Liver (tissue), 3 donors: ENCODE data around the gene CCDC39.

Experiments
- EGR1 ChIP-seq, 2 donors: IDR thresholded peaks; 2 replicates each; pipeline ENCODE4 v1.6.1; 2016 to 2018; ENCODE audit warnings: antibody characterized with exemption in 2 of 2, low read depth in 2 of 2
- GABPA ChIP-seq, 2 donors: IDR thresholded peaks in 1 of 2; conservative IDR thresholded peaks in 1 of 2; 2 replicates each; pipeline ENCODE4 v1.6.1; 2016; ENCODE audit warnings: antibody characterized with exemption in 2 of 2, mild to moderate bottlenecking in 1 of 2, moderate library complexity in 1 of 2
- JUND ChIP-seq, 2 donors: IDR thresholded peaks; 2 replicates each; pipeline ENCODE4 v1.6.1; 2016; ENCODE audit warnings: antibody characterized with exemption in 2 of 2
- RAD21 ChIP-seq, 2 donors: IDR thresholded peaks; 2 replicates each; pipeline ENCODE4 v1.6.1; 2016; ENCODE audit warnings: antibody characterized with exemption in 2 of 2, mild to moderate bottlenecking in 2 of 2
- SP1 ChIP-seq: IDR thresholded peaks from 2 replicates; pipeline ENCODE4 v1.6.1; 2018; ENCODE audit warnings: antibody characterized with exemption, mild to moderate bottlenecking
- TAF1 ChIP-seq: conservative IDR thresholded peaks from 2 replicates; pipeline ENCODE4 v1.6.1; 2016; ENCODE audit warnings: antibody characterized with exemption, mild to moderate bottlenecking
- TF ChIP-seq, protein P1 (sequence below): IDR thresholded peaks from 2 replicates; pipeline ENCODE4 v1.6.1; 2016; ENCODE audit warnings: antibody characterized with exemption
- TF ChIP-seq, protein P2 (sequence below): IDR thresholded peaks from 2 replicates; pipeline ENCODE4 v1.6.1; 2016; ENCODE audit warnings: antibody characterized with exemption
- TF ChIP-seq, protein P3 (sequence below): fragments of 150-350 bp; IDR thresholded peaks from 2 replicates; pipeline ENCODE4 v1.5.1; 2017; ENCODE audit warnings: improper control_type of control experiment, low read depth, low read length; ENCODE audit not compliant: missing input control
- TF ChIP-seq, protein P4 (sequence below): IDR thresholded peaks from 2 replicates; pipeline ENCODE4 v1.6.1; 2016; ENCODE audit warnings: antibody characterized with exemption
- donor health status: healthy.
- donor health status: healthy.

DNA sequence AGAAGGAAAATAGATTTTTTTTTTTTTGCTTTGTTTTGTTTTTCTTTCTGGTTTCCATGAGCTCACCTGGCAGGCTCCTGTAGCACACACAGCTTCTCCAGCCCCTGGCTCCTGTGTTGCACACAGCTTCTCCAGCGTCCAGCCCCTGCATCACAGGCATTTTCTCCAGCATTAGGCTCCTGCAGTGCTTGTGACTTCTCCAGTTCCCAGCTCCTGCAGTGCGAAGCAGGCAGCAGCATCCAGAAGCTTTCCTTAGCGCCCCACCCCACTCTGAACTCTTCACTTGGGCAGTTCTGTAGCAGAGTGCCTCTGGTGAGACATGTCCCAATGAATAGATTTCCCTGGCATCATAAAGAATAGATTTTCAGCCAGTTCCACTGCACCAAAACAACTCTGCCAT is 5.5 kb upstream of the CCDC39 start:
- TF ChIP-seq, protein P1, sequence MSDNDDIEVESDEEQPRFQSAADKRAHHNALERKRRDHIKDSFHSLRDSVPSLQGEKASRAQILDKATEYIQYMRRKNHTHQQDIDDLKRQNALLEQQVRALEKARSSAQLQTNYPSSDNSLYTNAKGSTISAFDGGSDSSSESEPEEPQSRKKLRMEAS, result no peak
- TF ChIP-seq, protein P2, sequence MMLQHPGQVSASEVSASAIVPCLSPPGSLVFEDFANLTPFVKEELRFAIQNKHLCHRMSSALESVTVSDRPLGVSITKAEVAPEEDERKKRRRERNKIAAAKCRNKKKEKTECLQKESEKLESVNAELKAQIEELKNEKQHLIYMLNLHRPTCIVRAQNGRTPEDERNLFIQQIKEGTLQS, result no peak
- TF ChIP-seq SP1, result no peak
- TF ChIP-seq EGR1 (IDR thresholded peaks at IDR 0.05; ENCODE audit: low read depth in 2 of 2), result no peak
- TF ChIP-seq JUND (IDR thresholded peaks at IDR 0.05), result no peak
- TF ChIP-seq, protein P3, sequence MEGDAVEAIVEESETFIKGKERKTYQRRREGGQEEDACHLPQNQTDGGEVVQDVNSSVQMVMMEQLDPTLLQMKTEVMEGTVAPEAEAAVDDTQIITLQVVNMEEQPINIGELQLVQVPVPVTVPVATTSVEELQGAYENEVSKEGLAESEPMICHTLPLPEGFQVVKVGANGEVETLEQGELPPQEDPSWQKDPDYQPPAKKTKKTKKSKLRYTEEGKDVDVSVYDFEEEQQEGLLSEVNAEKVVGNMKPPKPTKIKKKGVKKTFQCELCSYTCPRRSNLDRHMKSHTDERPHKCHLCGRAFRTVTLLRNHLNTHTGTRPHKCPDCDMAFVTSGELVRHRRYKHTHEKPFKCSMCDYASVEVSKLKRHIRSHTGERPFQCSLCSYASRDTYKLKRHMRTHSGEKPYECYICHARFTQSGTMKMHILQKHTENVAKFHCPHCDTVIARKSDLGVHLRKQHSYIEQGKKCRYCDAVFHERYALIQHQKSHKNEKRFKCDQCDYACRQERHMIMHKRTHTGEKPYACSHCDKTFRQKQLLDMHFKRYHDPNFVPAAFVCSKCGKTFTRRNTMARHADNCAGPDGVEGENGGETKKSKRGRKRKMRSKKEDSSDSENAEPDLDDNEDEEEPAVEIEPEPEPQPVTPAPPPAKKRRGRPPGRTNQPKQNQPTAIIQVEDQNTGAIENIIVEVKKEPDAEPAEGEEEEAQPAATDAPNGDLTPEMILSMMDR, result no peak
- TF ChIP-seq TAF1, result no peak
- TF ChIP-seq, protein P4, sequence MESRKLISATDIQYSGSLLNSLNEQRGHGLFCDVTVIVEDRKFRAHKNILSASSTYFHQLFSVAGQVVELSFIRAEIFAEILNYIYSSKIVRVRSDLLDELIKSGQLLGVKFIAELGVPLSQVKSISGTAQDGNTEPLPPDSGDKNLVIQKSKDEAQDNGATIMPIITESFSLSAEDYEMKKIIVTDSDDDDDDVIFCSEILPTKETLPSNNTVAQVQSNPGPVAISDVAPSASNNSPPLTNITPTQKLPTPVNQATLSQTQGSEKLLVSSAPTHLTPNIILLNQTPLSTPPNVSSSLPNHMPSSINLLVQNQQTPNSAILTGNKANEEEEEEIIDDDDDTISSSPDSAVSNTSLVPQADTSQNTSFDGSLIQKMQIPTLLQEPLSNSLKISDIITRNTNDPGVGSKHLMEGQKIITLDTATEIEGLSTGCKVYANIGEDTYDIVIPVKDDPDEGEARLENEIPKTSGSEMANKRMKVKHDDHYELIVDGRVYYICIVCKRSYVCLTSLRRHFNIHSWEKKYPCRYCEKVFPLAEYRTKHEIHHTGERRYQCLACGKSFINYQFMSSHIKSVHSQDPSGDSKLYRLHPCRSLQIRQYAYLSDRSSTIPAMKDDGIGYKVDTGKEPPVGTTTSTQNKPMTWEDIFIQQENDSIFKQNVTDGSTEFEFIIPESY, result no peak
- TF ChIP-seq GABPA (IDR thresholded peaks at IDR 0.05 in 1 of 2, conservative IDR thresholded peaks at IDR 0.05 in 1 of 2), result no peak
- TF ChIP-seq RAD21 (IDR thresholded peaks at IDR 0.05), result no peak
